ENCODE measurements around the gene RAB3GAP1.

GRCh38 chr2:135154962-135155361 is 102.9 kb downstream of the RAB3GAP1 start:
- TF ChIP-seq POLR2A (IDR thresholded peaks at IDR 0.05; ENCODE audit: extremely low read depth, insufficient read length) (no peak), CTCF (IDR thresholded peaks at IDR 0.05; ENCODE audit: low read depth, low read length) (no peak)

Measured in NB4 (cell line).